NB4 (cell line): ENCODE results near the gene PROK2.

Experiments
- CTCF ChIP-seq: IDR thresholded peaks from one replicate; pipeline ENCODE4 v1.5.1; 2012; ENCODE audit warnings: low read depth, low read length
- MAX ChIP-seq: IDR thresholded peaks from 2 replicates; pipeline ENCODE4 v1.6.1; 2011; ENCODE audit warnings: low read depth, low read length
- MYC ChIP-seq: IDR thresholded peaks from 2 replicates; pipeline ENCODE4 v1.6.1; 2011; ENCODE audit warnings: low read depth, low read length
- POLR2A ChIP-seq: IDR thresholded peaks from 2 replicates; pipeline ENCODE4 v1.6.1; 2011; ENCODE audit warnings: mild to moderate bottlenecking; ENCODE audit not compliant: insufficient read length; ENCODE audit errors: extremely low read depth

GRCh38 chr3:71744738-71745137, 40.2 kb downstream of the PROK2 start:
- no peak for TF ChIP-seq POLR2A
- TF ChIP-seq CTCF: no peak
- TF ChIP-seq MAX: no peak
- TF ChIP-seq MYC: no peak
